ENCODE measurements around the gene OGT.
"Not testable (repeated sequence)": the region's sequence is repeated elsewhere in the genome, so short reads cannot be mapped to it uniquely, and the experiment has no call there.

GRCh38 chrX:71513731-71514130 is 19.2 kb upstream of the OGT start:
- TF ChIP-seq CTCF (IDR thresholded peaks at IDR 0.05; ENCODE audit: low read depth, low read length); POLR2A (IDR thresholded peaks at IDR 0.05; ENCODE audit: extremely low read depth, insufficient read length); MAX (IDR thresholded peaks at IDR 0.05; ENCODE audit: low read depth, low read length); MYC (IDR thresholded peaks at IDR 0.05; ENCODE audit: low read depth, low read length): not testable (repeated sequence)
